PC-3 (cell line): Measurements from ENCODE around the gene MAP7. TPM values are rescaled to one million over a fixed set of nuclear protein-coding genes. Genes with fewer than 3 reads are reported as not detected.

Source experiments
- ATAC-seq: fragments of 200-7000 bp; cut with Tn5 transposase; 2 replicates; pipeline ENCODE4 v1.9.1; 2020; ENCODE audit warnings: mild to moderate bottlenecking, moderate library complexity
- BruUV-seq: library from RNA; stranded (reverse); fragments of 400-500 nt; replicated peaks from 2 replicates; lab custom pipeline; 2021; lab: Mats Ljungman, UMichigan
- CTCF ChIA-PET: fragments of 300-600 bp; sonication (Branson Sonifier 250); formaldehyde crosslinking; loops from one replicate; lab custom pipeline; 2022; ENCODE audit warnings: antibody characterized with exemption; lab: Charles Lee
- POLR2A ChIA-PET: fragments of 300-600 bp; sonication (Branson Sonifier 250); formaldehyde crosslinking; loops from one replicate; lab custom pipeline; 2022; ENCODE audit warnings: antibody characterized with exemption; ENCODE audit not compliant: unreplicated experiment; lab: Charles Lee
- DNase-seq: peaks from one replicate; pipeline ENCODE4 v3.0.0-alpha.2; 2015
- H2AFZ ChIP-seq: fragments of 300-600 bp; sonication (generic); 2 replicates; pipeline ENCODE4 v1.6.0; 2016; ENCODE audit warnings: antibody characterized with exemption, low read length
- H3F3A ChIP-seq: fragments of 300-600 bp; sonication (generic); one replicate; pipeline ENCODE4 v1.6.0; 2017; ENCODE audit warnings: antibody characterized with exemption, low read length, control low read depth, mild to moderate bottlenecking; ENCODE audit not compliant: unreplicated experiment
- H3K27ac ChIP-seq: fragments of 300-600 bp; sonication (generic); 2 replicates; pipeline ENCODE4 v1.5.1; 2016; ENCODE audit warnings: mild to moderate bottlenecking, low read length
- H3K27me3 ChIP-seq: fragments of 300-600 bp; sonication (generic); 2 replicates; pipeline ENCODE4 v1.6.1; 2016; ENCODE audit warnings: low read length, mixed read lengths
- H3K36me3 ChIP-seq: fragments of 300-600 bp; sonication (generic); 2 replicates; pipeline ENCODE4 v1.6.1; 2016; ENCODE audit warnings: low read depth, mixed run types, low read length, mixed read lengths
- H3K4me1 ChIP-seq: fragments of 300-600 bp; sonication (generic); 2 replicates; pipeline ENCODE4 v1.5.1; 2016; ENCODE audit warnings: low read length; ENCODE audit not compliant: insufficient read depth
- H3K4me2 ChIP-seq: fragments of 300-600 bp; sonication (generic); 2 replicates; pipeline ENCODE4 v1.6.0; 2016; ENCODE audit warnings: low read length
- H3K4me3 ChIP-seq: fragments of 300-600 bp; sonication (generic); 2 replicates; pipeline ENCODE4 v1.5.1; 2016; ENCODE audit warnings: mild to moderate bottlenecking, low read length, mixed read lengths
- H3K79me2 ChIP-seq: fragments of 300-600 bp; sonication (generic); 2 replicates; pipeline ENCODE4 v1.6.1; 2017; ENCODE audit warnings: low read length, mixed read lengths
- H3K9ac ChIP-seq: fragments of 300-600 bp; sonication (generic); 2 replicates; pipeline ENCODE4 v1.6.0; 2016; ENCODE audit warnings: mild to moderate bottlenecking, low read length
- H3K9me2 ChIP-seq: fragments of 300-600 bp; sonication (generic); replicated peaks from 2 replicates; pipeline ENCODE4 v1.6.1; 2016; ENCODE audit warnings: mixed run types, low read length, mixed read lengths
- H3K9me3 ChIP-seq: fragments of 300-600 bp; sonication (generic); 2 replicates; pipeline ENCODE4 v1.6.1; 2016; ENCODE audit warnings: low read length, mixed read lengths
- H4K20me1 ChIP-seq: fragments of 300-600 bp; sonication (generic); 2 replicates; pipeline ENCODE4 v1.6.1; 2016; ENCODE audit warnings: low read length, mixed read lengths
- EZH2 ChIP-seq: fragments of 300-600 bp; sonication (generic); IDR thresholded peaks from one replicate; pipeline ENCODE4 v1.6.1; 2017; ENCODE audit warnings: antibody characterized with exemption, mild to moderate bottlenecking, low read length; ENCODE audit not compliant: unreplicated experiment
- EZH2phosphoT487 ChIP-seq: fragments of 300-600 bp; sonication (generic); IDR thresholded peaks from 2 replicates; pipeline ENCODE4 v1.6.1; 2018; ENCODE audit warnings: mild to moderate bottlenecking, antibody characterized with exemption, low read length, borderline replicate concordance
- intact Hi-C: fragments of 100-400 bp; cut with micrococcal nuclease; formaldehyde crosslinking; loops from 2 replicates; pipeline ENCODE4 v1.9.0; 2023
- total RNA-seq: library from RNA; depleted of rRNA; stranded (reverse); fragments of >200 nt; gene quantifications from 2 replicates; pipeline ENCODE4 v1.2.3, GENCODE V29; 2014
- TF ChIP-seq, protein P1 (sequence below): fragments of 300-600 bp; sonication (generic); conservative IDR thresholded peaks from 2 replicates; pipeline ENCODE4 v1.5.1; 2017; ENCODE audit warnings: antibody characterized with exemption, low read depth, mild to moderate bottlenecking, low read length

MAP7 gene
- total RNA-seq, 1 experiment from 2014 or later: 13.9 TPM

DNA sequence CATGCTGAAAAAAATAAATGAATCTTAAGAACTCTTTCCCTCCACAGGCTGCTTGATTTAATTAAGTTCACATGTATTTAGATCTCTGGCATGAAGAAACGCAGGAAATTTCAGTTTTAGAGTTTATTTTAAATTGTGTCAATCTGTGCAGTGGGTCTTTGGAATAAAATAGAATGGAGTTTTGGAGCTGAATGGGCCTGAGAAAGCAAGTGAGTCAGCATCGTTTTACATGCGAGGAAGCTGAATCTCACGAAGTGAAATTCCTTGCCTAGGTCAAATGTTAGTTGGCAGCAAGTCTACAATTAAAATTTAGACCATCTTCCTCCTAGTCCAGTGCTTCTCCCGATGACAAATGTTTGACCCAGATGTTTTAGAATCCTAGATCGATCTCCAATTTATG, 22.4 kb downstream of the MAP7 start:
- Histone ChIP-seq H2AFZ (no peak overlapping the region), H3K9me2 (no peaks in the 10 kb centered on the region), H3K4me2 (peak overlapping the region; percentile 14; the same call in 1 of the 2 replicates), H3K79me2 (peaks cover 56% of the 10 kb centered on the region), H3K9me3 (no peaks in the 10 kb centered on the region), H3K36me3 (no peaks in the 10 kb centered on the region), H3K9ac (peak overlapping the region; percentile 33), H4K20me1 (no peaks in the 10 kb centered on the region), H3K4me1 (peaks cover 28% of the 10 kb centered on the region), H3K4me3 (no peak overlapping the region), H3K27me3 (no peaks in the 10 kb centered on the region), H3K27ac (peak overlapping the region; percentile 54), H3F3A (no peaks in the 10 kb centered on the region)
- TF ChIP-seq, protein P1, sequence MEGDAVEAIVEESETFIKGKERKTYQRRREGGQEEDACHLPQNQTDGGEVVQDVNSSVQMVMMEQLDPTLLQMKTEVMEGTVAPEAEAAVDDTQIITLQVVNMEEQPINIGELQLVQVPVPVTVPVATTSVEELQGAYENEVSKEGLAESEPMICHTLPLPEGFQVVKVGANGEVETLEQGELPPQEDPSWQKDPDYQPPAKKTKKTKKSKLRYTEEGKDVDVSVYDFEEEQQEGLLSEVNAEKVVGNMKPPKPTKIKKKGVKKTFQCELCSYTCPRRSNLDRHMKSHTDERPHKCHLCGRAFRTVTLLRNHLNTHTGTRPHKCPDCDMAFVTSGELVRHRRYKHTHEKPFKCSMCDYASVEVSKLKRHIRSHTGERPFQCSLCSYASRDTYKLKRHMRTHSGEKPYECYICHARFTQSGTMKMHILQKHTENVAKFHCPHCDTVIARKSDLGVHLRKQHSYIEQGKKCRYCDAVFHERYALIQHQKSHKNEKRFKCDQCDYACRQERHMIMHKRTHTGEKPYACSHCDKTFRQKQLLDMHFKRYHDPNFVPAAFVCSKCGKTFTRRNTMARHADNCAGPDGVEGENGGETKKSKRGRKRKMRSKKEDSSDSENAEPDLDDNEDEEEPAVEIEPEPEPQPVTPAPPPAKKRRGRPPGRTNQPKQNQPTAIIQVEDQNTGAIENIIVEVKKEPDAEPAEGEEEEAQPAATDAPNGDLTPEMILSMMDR: no peak
- TF ChIP-seq EZH2phosphoT487 (no peak), EZH2 (no peak)
- ChIA-PET POLR2A (interaction anchor here (0.6 kb wide), 1 partner anchor 706 kb away, joined by 3 read pairs; no protein-coding TSS in a partner anchor), CTCF (no interaction called here)
- ATAC-seq: no peak
- intact Hi-C loops: no loop called here
- DNase-seq: peak; percentile 23
- BruUV-seq: no TSS peak

DNA sequence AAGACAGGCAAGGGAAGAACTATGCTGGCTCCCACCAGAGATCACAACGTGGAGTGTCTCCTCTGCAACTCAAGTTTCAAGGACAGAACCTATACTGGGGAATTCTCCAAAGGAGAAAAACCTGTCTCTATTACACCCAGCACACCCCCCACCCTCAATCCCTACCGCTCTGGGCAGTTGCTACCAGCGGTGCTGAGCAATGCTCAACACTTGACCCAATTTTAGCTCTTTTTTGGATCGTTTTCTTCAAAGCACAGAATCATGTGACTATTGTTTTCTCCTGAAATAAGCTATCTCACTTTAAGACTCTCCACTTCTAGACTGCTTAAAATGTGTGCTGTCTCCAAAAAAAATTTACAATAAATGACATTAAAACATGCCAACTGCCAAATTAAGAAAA, 23.3 kb downstream of the MAP7 start:
- intact Hi-C loops: no loop called here
- no peak overlapping the region for H2AFZ ChIP-seq
- H3K27me3 ChIP-seq: no peaks in the 10 kb centered on the region
- no peak overlapping the region for H3K27ac ChIP-seq
- H3F3A ChIP-seq: no peaks in the 10 kb centered on the region
- DNase-seq (no peak), ATAC-seq (no peak)
- no peaks in the 10 kb centered on the region for H3K9me2 ChIP-seq
- peaks cover 28% of the 10 kb centered on the region for H3K4me1 ChIP-seq
- H3K9me3 ChIP-seq: no peaks in the 10 kb centered on the region
- BruUV-seq: no TSS peak
- TF ChIP-seq, protein P1: no peak
- TF ChIP-seq EZH2 (no peak), EZH2phosphoT487 (no peak)
- no peaks in the 10 kb centered on the region for H3K36me3 ChIP-seq
- ChIA-PET POLR2A (no interaction called here), CTCF (no interaction called here)
- H3K4me3 ChIP-seq: no peak overlapping the region
- H4K20me1 ChIP-seq: peaks cover 2% of the 10 kb centered on the region; the same call in 1 of the 2 replicates
- H3K79me2 ChIP-seq: peaks cover 56% of the 10 kb centered on the region
- H3K9ac ChIP-seq: peak overlapping the region; percentile 25; the same call in 1 of the 2 replicates
- H3K4me2 ChIP-seq: no peak overlapping the region

DNA sequence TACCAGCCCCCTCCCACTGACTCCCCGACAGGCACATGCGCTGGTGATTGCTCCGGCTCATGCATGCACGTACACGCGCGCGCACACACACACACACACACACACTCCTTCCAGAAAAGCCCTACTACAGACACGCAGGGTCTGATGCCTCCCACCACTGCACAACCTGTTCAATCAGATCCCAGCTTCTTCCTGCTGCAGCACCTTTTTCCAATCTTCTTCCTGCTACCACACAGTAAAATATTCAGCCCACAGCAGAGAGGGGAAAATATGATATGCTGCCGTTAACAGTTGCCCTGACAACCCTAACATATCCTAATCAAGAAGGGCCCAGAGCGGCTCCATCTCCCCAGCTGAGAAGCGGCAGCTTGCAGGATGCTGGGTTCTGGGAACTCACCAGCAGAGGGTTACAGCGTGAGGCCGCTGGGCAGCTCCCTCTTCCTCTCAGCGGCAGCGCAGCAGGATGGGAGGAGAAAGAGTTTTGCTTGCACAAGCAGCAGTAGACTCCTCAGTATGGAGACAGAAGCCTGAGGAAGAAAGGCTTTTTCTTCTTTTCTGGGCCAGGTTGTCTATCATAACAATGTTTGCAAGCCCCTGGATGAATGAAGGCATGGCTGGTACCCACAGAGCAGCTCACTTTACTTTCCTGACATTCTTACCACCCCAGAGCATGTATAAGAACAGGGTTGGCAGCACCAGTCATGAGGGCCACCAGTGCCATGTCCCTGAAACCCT, 23.9 kb downstream of the MAP7 start:
- H3K36me3 ChIP-seq: no peaks in the 10 kb centered on the region
- no peaks in the 10 kb centered on the region for H3F3A ChIP-seq
- TF ChIP-seq EZH2: no peak
- peaks cover 28% of the 10 kb centered on the region for H3K4me1 ChIP-seq
- ATAC-seq (no peak), DNase-seq (no peak)
- no peaks in the 10 kb centered on the region for H3K9me3 ChIP-seq
- no peaks in the 10 kb centered on the region for H3K27me3 ChIP-seq
- intact Hi-C loops: no loop called here
- H3K9me2 ChIP-seq: no peaks in the 10 kb centered on the region
- no TSS peak for BruUV-seq
- peaks cover 4% of the 10 kb centered on the region; the same call in 1 of the 2 replicates for H4K20me1 ChIP-seq
- H3K4me3 ChIP-seq: no peak overlapping the region
- ChIA-PET CTCF (no interaction called here), POLR2A (no interaction called here)
- H3K79me2 ChIP-seq: peaks cover 57% of the 10 kb centered on the region
- H3K9ac ChIP-seq: no peak overlapping the region
- no peak overlapping the region for H3K27ac ChIP-seq
- no peak overlapping the region for H2AFZ ChIP-seq
- H3K4me2 ChIP-seq: no peak overlapping the region
